Measurements from ENCODE around the gene TTC32. TPM values are rescaled to one million over a fixed set of nuclear protein-coding genes. Genes with fewer than 3 reads are reported as not detected.
A peak's percentile ranks its signal among the peaks of the same experiment; 100 is the strongest.

TTC32 gene
- total RNA-seq, 1 donor from 2014 or later: 15.3 TPM

- H3K27me3 Mint-ChIP-seq (ENCODE audit: unreplicated experiment): no peaks in the 10 kb centered on the region
- DNase-seq: no peak
- no peak overlapping the region for H3K27ac Mint-ChIP-seq (ENCODE audit: unreplicated experiment)
- H3K4me1 Mint-ChIP-seq (ENCODE audit: low read depth, unreplicated experiment): no peaks in the 10 kb centered on the region
- H3K36me3 Mint-ChIP-seq (ENCODE audit: unreplicated experiment): no peaks in the 10 kb centered on the region
- no peak for TF ChIP-seq CTCF (IDR thresholded peaks at IDR 0.05; ENCODE audit: partially characterized antibody, unreplicated experiment)
- no peak overlapping the region for H3K4me3 Mint-ChIP-seq (ENCODE audit: unreplicated experiment)
- peaks cover 2% of the 10 kb centered on the region for H3K9me3 Mint-ChIP-seq (ENCODE audit: unreplicated experiment)
Measured at GRCh38 chr2:19914266-19914975, 12.6 kb upstream of the TTC32 start.

GRCh38 chr2:19911808-19912509 lies 10.2 kb upstream of the TTC32 start:
- no peaks in the 10 kb centered on the region for H3K27me3 Mint-ChIP-seq (ENCODE audit: unreplicated experiment)
- no peak overlapping the region for H3K4me3 Mint-ChIP-seq (ENCODE audit: unreplicated experiment)
- DNase-seq: no peak
- no peaks in the 10 kb centered on the region for H3K4me1 Mint-ChIP-seq (ENCODE audit: low read depth, unreplicated experiment)
- TF ChIP-seq CTCF (IDR thresholded peaks at IDR 0.05; ENCODE audit: partially characterized antibody, unreplicated experiment): no peak
- H3K36me3 Mint-ChIP-seq (ENCODE audit: unreplicated experiment): no peaks in the 10 kb centered on the region
- no peaks in the 10 kb centered on the region for H3K9me3 Mint-ChIP-seq (ENCODE audit: unreplicated experiment)
- no peak overlapping the region for H3K27ac Mint-ChIP-seq (ENCODE audit: unreplicated experiment)

- H3K27ac Mint-ChIP-seq (ENCODE audit: unreplicated experiment): peak overlapping the region; percentile 99
- H3K36me3 Mint-ChIP-seq (ENCODE audit: unreplicated experiment): no peaks in the 10 kb centered on the region
- no peak for DNase-seq
- H3K27me3 Mint-ChIP-seq (ENCODE audit: unreplicated experiment): peaks cover 3% of the 10 kb centered on the region
- H3K4me1 Mint-ChIP-seq (ENCODE audit: low read depth, unreplicated experiment): peaks cover 10% of the 10 kb centered on the region
- H3K9me3 Mint-ChIP-seq (ENCODE audit: unreplicated experiment): peaks cover 8% of the 10 kb centered on the region
- no peak for TF ChIP-seq CTCF (IDR thresholded peaks at IDR 0.05; ENCODE audit: partially characterized antibody, unreplicated experiment)
- H3K4me3 Mint-ChIP-seq (ENCODE audit: unreplicated experiment): peak overlapping the region; percentile 90
Measured at GRCh38 chr2:19902216-19902740, 495 bp upstream of the TTC32 start.

GRCh38 chr2:19900931-19901441 lies 797 bp downstream of the TTC32 start:
- H3K36me3 Mint-ChIP-seq (ENCODE audit: unreplicated experiment): no peaks in the 10 kb centered on the region
- H3K4me3 Mint-ChIP-seq (ENCODE audit: unreplicated experiment): peak overlapping the region; percentile 90
- DNase-seq: no peak
- H3K27ac Mint-ChIP-seq (ENCODE audit: unreplicated experiment): peak overlapping the region; percentile 99
- no peak for TF ChIP-seq CTCF (IDR thresholded peaks at IDR 0.05; ENCODE audit: partially characterized antibody, unreplicated experiment)
- H3K4me1 Mint-ChIP-seq (ENCODE audit: low read depth, unreplicated experiment): peaks cover 10% of the 10 kb centered on the region
- H3K9me3 Mint-ChIP-seq (ENCODE audit: unreplicated experiment): peaks cover 8% of the 10 kb centered on the region
- peaks cover 3% of the 10 kb centered on the region for H3K27me3 Mint-ChIP-seq (ENCODE audit: unreplicated experiment)
